ENCODE results near the gene ANKRD17. TPM values are rescaled to one million over a fixed set of nuclear protein-coding genes. Genes with fewer than 3 reads are reported as not detected.

ANKRD17 gene
- total and polyA plus RNA-seq, 2 donors (not counting 3 experiments of a cell fraction or from before 2014, with no cell fraction given): 33.3 to 64.4 TPM

DNA sequence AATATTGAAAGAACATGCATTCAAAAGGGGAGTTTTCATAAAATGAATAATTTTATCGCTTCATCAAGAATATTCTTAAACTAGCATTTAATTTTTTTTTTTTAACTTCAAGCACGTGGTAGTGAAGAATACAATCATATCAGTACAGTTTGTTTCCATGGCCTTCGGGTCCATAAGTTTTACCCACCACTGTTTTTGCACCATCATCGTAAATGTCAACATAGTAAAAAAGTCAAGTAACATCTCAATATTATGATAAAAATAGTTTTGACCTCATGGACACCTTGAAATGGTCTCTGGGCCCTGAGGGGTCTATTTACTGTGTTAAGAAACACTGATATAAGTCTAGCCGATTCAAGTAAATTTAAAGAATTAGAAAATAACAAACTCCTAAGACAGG is 80.2 kb downstream of the ANKRD17 start:
- H3K36me3 ChIP-seq (ENCODE audit: control insufficient read depth in 2 of 2, extremely low read depth in 1 of 2, insufficient read depth in 2 of 2, low read length in 2 of 2): peaks cover 0 to 5% of the 10 kb centered on the region in 2 experiments
- ChIA-PET POLR2A (no interaction called here), CTCF (no interaction called here)
- intact Hi-C loops (cut with micrococcal nuclease) (no loop called here), dilution Hi-C loops (cut with MboI; ENCODE audit: extremely low pct_ligation_motif_present, low sequenced_read_pairs) (no loop called here)
- no peak overlapping the region for H3K9ac ChIP-seq (replicated peaks; ENCODE audit: extremely low read depth, insufficient read depth, low read length)
- H3K27me3 ChIP-seq (ENCODE audit: control insufficient read depth in 2 of 2, insufficient read depth in 2 of 2, low read length in 2 of 2): no peaks in the 10 kb centered on the region
- no peak overlapping the region for H3K4me2 ChIP-seq (ENCODE audit: insufficient read depth, low read length)
- FAIRE-seq (no peak), DNase-seq (ENCODE audit: low read depth, low spot score) (no peak)
- H2AFZ ChIP-seq (ENCODE audit: low read depth, low read length): no peak overlapping the region
- H3K9me3 ChIP-seq (replicated peaks; ENCODE audit: control insufficient read depth, insufficient read depth, low read length): no peaks in the 10 kb centered on the region
- peaks cover 2% of the 10 kb centered on the region for H3K9me1 ChIP-seq (replicated peaks; ENCODE audit: control insufficient read depth, extremely low read depth, insufficient read depth, low read length)
- H3K4me3 ChIP-seq (replicated peaks in 1 of 3; ENCODE audit: insufficient read depth in 1 of 3, low read depth in 1 of 3, low read length in 3 of 3): no peak overlapping the region
- H3K79me2 ChIP-seq (ENCODE audit: control insufficient read depth, insufficient read depth, low read length): peaks cover 87% of the 10 kb centered on the region
- TF ChIP-seq, protein P1, sequence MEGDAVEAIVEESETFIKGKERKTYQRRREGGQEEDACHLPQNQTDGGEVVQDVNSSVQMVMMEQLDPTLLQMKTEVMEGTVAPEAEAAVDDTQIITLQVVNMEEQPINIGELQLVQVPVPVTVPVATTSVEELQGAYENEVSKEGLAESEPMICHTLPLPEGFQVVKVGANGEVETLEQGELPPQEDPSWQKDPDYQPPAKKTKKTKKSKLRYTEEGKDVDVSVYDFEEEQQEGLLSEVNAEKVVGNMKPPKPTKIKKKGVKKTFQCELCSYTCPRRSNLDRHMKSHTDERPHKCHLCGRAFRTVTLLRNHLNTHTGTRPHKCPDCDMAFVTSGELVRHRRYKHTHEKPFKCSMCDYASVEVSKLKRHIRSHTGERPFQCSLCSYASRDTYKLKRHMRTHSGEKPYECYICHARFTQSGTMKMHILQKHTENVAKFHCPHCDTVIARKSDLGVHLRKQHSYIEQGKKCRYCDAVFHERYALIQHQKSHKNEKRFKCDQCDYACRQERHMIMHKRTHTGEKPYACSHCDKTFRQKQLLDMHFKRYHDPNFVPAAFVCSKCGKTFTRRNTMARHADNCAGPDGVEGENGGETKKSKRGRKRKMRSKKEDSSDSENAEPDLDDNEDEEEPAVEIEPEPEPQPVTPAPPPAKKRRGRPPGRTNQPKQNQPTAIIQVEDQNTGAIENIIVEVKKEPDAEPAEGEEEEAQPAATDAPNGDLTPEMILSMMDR (IDR thresholded peaks at IDR 0.05; ENCODE audit: extremely low read depth in 1 of 2, insufficient read depth in 1 of 2, low read depth in 1 of 2, low read length in 2 of 2): no peak
- TF ChIP-seq POLR2A (IDR thresholded peaks at IDR 0.05; ENCODE audit: low read depth, low read length) (no peak), GATA2 (IDR thresholded peaks at IDR 0.05; ENCODE audit: insufficient read depth, insufficient read length, low read depth, low read length) (no peak), JUN (IDR thresholded peaks at IDR 0.05; ENCODE audit: borderline replicate concordance, insufficient read depth, insufficient read length, low read depth) (no peak)
- BruUV-seq (replicated peaks): no TSS peak
- H3K4me1 ChIP-seq (ENCODE audit: control insufficient read depth, extremely low read depth, insufficient read depth, low read length): peaks cover 2% of the 10 kb centered on the region
- no peak overlapping the region for H3K27ac ChIP-seq (ENCODE audit: insufficient read depth, low read depth, low read length)
- peaks cover 6% of the 10 kb centered on the region for H4K20me1 ChIP-seq (replicated peaks; ENCODE audit: control insufficient read depth, extremely low read depth, insufficient read depth, low read length)

- H3K36me3 ChIP-seq (ENCODE audit: control insufficient read depth in 2 of 2, extremely low read depth in 1 of 2, insufficient read depth in 2 of 2, low read length in 2 of 2): peaks cover 8 to 11% of the 10 kb centered on the region in 2 experiments
These were observed 86.4 kb downstream of the ANKRD17 start for GRCh38 chr4:73172161-73172560.

More at GRCh38 chr4:73172161-73172560, 86.4 kb downstream of the ANKRD17 start:
- Histone ChIP-seq H3K9ac (replicated peaks; ENCODE audit: extremely low read depth, insufficient read depth, low read length) (no peak overlapping the region), H3K79me2 (ENCODE audit: control insufficient read depth, insufficient read depth, low read length) (peaks cover 77% of the 10 kb centered on the region), H3K9me3 (replicated peaks; ENCODE audit: control insufficient read depth, insufficient read depth, low read length) (no peaks in the 10 kb centered on the region), H3K27ac (ENCODE audit: insufficient read depth, low read depth, low read length) (no peak overlapping the region), H3K4me3 (replicated peaks in 1 of 3; ENCODE audit: insufficient read depth in 1 of 3, low read depth in 1 of 3, low read length in 3 of 3) (no peak overlapping the region), H3K4me2 (ENCODE audit: insufficient read depth, low read length) (no peak overlapping the region), H3K4me1 (ENCODE audit: control insufficient read depth, extremely low read depth, insufficient read depth, low read length) (peaks cover 9% of the 10 kb centered on the region), H2AFZ (ENCODE audit: low read depth, low read length) (no peak overlapping the region), H3K9me1 (replicated peaks; ENCODE audit: control insufficient read depth, extremely low read depth, insufficient read depth, low read length) (peaks cover 2% of the 10 kb centered on the region), H4K20me1 (replicated peaks; ENCODE audit: control insufficient read depth, extremely low read depth, insufficient read depth, low read length) (peaks cover 7% of the 10 kb centered on the region), H3K27me3 (ENCODE audit: control insufficient read depth in 2 of 2, insufficient read depth in 2 of 2, low read length in 2 of 2) (no peaks in the 10 kb centered on the region)
- ChIA-PET POLR2A (no interaction called here), CTCF (no interaction called here)
- TF ChIP-seq POLR2AphosphoS5 (IDR thresholded peaks at IDR 0.05; ENCODE audit: insufficient read depth, low read depth, low read length) (no peak), EZH2 (IDR thresholded peaks at IDR 0.05; ENCODE audit: borderline replicate concordance, low read depth, low read length, severe bottlenecking) (no peak)
- no TSS peak for BruUV-seq (replicated peaks)
- FAIRE-seq (no peak), DNase-seq (ENCODE audit: low read depth, low spot score) (no peak)
- intact Hi-C loops (cut with micrococcal nuclease): no loop called here
- dilution Hi-C loops (cut with MboI; ENCODE audit: extremely low pct_ligation_motif_present, low sequenced_read_pairs): no loop called here
